Colonic mucosa (tissue), 4 donors: ENCODE data around the gene CDC5L. TPM values are rescaled to one million over a fixed set of nuclear protein-coding genes. Genes with fewer than 3 reads are reported as not detected.

Experiments used
- DNase-seq: peaks from one replicate; pipeline ENCODE4 v3.0.0-alpha.2; 2020
- H3K27ac ChIP-seq: fragments of 200-600 bp; one replicate; pipeline ENCODE4 v1.8.0; 2021
- H3K27me3 ChIP-seq: fragments of 200-600 bp; one replicate; pipeline ENCODE4 v1.8.0; 2021
- H3K36me3 ChIP-seq: fragments of 200-600 bp; one replicate; pipeline ENCODE4 v1.8.0; 2021
- H3K4me1 ChIP-seq: fragments of 200-600 bp; one replicate; pipeline ENCODE4 v1.8.0; 2021; ENCODE audit warnings: mild to moderate bottlenecking
- H3K4me3 ChIP-seq: fragments of 200-600 bp; one replicate; pipeline ENCODE4 v1.8.0; 2021
- H3K9ac ChIP-seq, 2 donors: one replicate each; pipeline ENCODE4 v1.7.0; 2013; ENCODE audit warnings: control low read depth in 2 of 2, low read depth in 2 of 2, low read length in 2 of 2
- H3K9me3 ChIP-seq: fragments of 200-600 bp; one replicate; pipeline ENCODE4 v1.8.0; 2021
- CTCF ChIP-seq: fragments of 200-600 bp; IDR thresholded peaks from one replicate; pipeline ENCODE4 v1.8.0; 2022; ENCODE audit warnings: antibody characterized with exemption, mild to moderate bottlenecking
- intact Hi-C: fragments of 100-400 bp; cut with DNase I; formaldehyde crosslinking; loops from one replicate; pipeline ENCODE4 v1.14.1; 2022
- total RNA-seq, 2 donors: library from RNA; stranded (reverse); fragmentation: NEBNext Ultra II Directional in 1 of 2; extraction: Animal tissue kit (Norgen Biotek cat#: 25700) in 1 of 2; gene quantifications; one replicate each; pipeline ENCODE4 v1.2.1, GENCODE V29; 2021
- donor health status: healthy.
- donor health status: DM: no; HTN: no; CAD: no.
- donor health status: DM: no; HTN: no; CAD: no.

CDC5L gene
- total RNA-seq, 2 donors from 2014 or later = 20.6 to 20.8 TPM

- H3K9ac ChIP-seq = no peak overlapping the region
- H3K36me3 ChIP-seq = peaks cover 7% of the 10 kb centered on the region
- H3K4me3 ChIP-seq = no peak overlapping the region
- H3K9me3 ChIP-seq = no peaks in the 10 kb centered on the region
- no peaks in the 10 kb centered on the region for H3K4me1 ChIP-seq
- intact Hi-C loops = no loop called here
- TF ChIP-seq CTCF = no peak
- H3K27ac ChIP-seq = no peak overlapping the region
- no peak for DNase-seq
- no peaks in the 10 kb centered on the region for H3K27me3 ChIP-seq
These were observed 64.5 kb downstream of the CDC5L start for GRCh38 chr6:44451803-44452695.

- no peaks in the 10 kb centered on the region for H3K9me3 ChIP-seq
- H3K4me3 ChIP-seq = no peak overlapping the region
- H3K27ac ChIP-seq = no peak overlapping the region
- no peak for TF ChIP-seq CTCF
- H3K27me3 ChIP-seq = no peaks in the 10 kb centered on the region
- H3K4me1 ChIP-seq = no peaks in the 10 kb centered on the region
- no peak for DNase-seq
- intact Hi-C loops = no loop called here
- H3K36me3 ChIP-seq = peaks cover 5% of the 10 kb centered on the region
- no peak overlapping the region for H3K9ac ChIP-seq
These were observed 65.2 kb downstream of the CDC5L start for GRCh38 chr6:44452725-44453124.

GRCh38 chr6:44453146-44453545 is 65.6 kb downstream of the CDC5L start:
- TF ChIP-seq CTCF = no peak
- H3K27me3 ChIP-seq = no peaks in the 10 kb centered on the region
- no peak overlapping the region for H3K9ac ChIP-seq
- intact Hi-C loops = no loop called here
- no peak overlapping the region for H3K4me3 ChIP-seq
- no peaks in the 10 kb centered on the region for H3K4me1 ChIP-seq
- no peak for DNase-seq
- H3K27ac ChIP-seq = no peak overlapping the region
- H3K36me3 ChIP-seq = peaks cover 1% of the 10 kb centered on the region
- no peaks in the 10 kb centered on the region for H3K9me3 ChIP-seq

GRCh38 chr6:44454198-44454597 is 66.7 kb downstream of the CDC5L start:
- intact Hi-C loops = no loop called here
- H3K9me3 ChIP-seq = no peaks in the 10 kb centered on the region
- TF ChIP-seq CTCF = no peak
- no peaks in the 10 kb centered on the region for H3K36me3 ChIP-seq
- H3K27ac ChIP-seq = no peak overlapping the region
- DNase-seq = no peak
- H3K9ac ChIP-seq = no peak overlapping the region
- H3K4me1 ChIP-seq = no peaks in the 10 kb centered on the region
- H3K27me3 ChIP-seq = no peaks in the 10 kb centered on the region
- no peak overlapping the region for H3K4me3 ChIP-seq

GRCh38 chr6:44456070-44456965 is 68.8 kb downstream of the CDC5L start:
- DNase-seq = peak; percentile 39
- peak; percentile 84 for TF ChIP-seq CTCF
- no peaks in the 10 kb centered on the region for H3K9me3 ChIP-seq
- H3K27me3 ChIP-seq = no peaks in the 10 kb centered on the region
- no peak overlapping the region for H3K4me3 ChIP-seq
- H3K27ac ChIP-seq = no peak overlapping the region
- no peaks in the 10 kb centered on the region for H3K36me3 ChIP-seq
- intact Hi-C loops = no loop called here
- H3K4me1 ChIP-seq = no peaks in the 10 kb centered on the region
- no peak overlapping the region for H3K9ac ChIP-seq
